SK-N-SH (cell line): ENCODE measurements around the gene LCA5L. TPM values are rescaled to one million over a fixed set of nuclear protein-coding genes. Genes with fewer than 3 reads are reported as not detected.

Experiments
- CTCF ChIA-PET: fragments of 300-600, 350-600 bp; formaldehyde crosslinking; extraction: SDS; loops from one replicate; lab custom pipeline; 2021; lab: Yijun Ruan, JAX
- POLR2A ChIA-PET: fragments of 350-600 bp; sonication (Branson Sonifier 250); formaldehyde crosslinking; extraction: SDS; loops from one replicate; lab custom pipeline; 2020; ENCODE audit warnings: antibody characterized with exemption, inconsistent platforms; lab: Yijun Ruan, JAX
- DNase-seq: peaks from one replicate; pipeline ENCODE4 v3.0.0; 2012
- H2AFZ ChIP-seq: fragments of 200-600 bp; sonication (generic); 2 replicates; pipeline ENCODE4 v1.8.1; 2016; ENCODE audit warnings: antibody characterized with exemption, mild to moderate bottlenecking, low read depth
- H3F3A ChIP-seq: fragments of 200-600 bp; sonication (generic); replicated peaks from 2 replicates; pipeline ENCODE3; 2016; ENCODE audit warnings: antibody characterized with exemption, mild to moderate bottlenecking; ENCODE audit not compliant: insufficient read depth
- H3K27ac ChIP-seq, 2 experiments: fragments of 200-500 bp in 1 of 2; fragments of 200-600 bp in 1 of 2; sonication (Bioruptor generic) in 1 of 2; sonication (generic), shearing (Covaris generic) in 1 of 2; 2 replicates each; pipeline versions ENCODE4 v1.5.1 to v1.6.1; 2014 to 2016; ENCODE audit warnings: low read depth in 2 of 2, inconsistent platforms in 1 of 2, low read length in 1 of 2, mild to moderate bottlenecking in 1 of 2, mixed read lengths in 1 of 2
- H3K27me3 ChIP-seq: fragments of 200-600 bp; sonication (generic), shearing (Covaris generic); 2 replicates; pipeline ENCODE4 v1.6.1; 2016; ENCODE audit warnings: mixed run types; ENCODE audit not compliant: insufficient read depth
- H3K36me3 ChIP-seq, 2 experiments: fragments of 200-500 bp in 1 of 2; fragments of 200-600 bp in 1 of 2; sonication (Bioruptor generic) in 1 of 2; sonication (generic) in 1 of 2; replicated peaks in 1 of 2; 2 replicates each; pipeline versions ENCODE3 to v1.5.1; 2014 to 2016; ENCODE audit warnings: low read length in 1 of 2, mild to moderate bottlenecking in 1 of 2; ENCODE audit not compliant: insufficient read depth in 2 of 2, control insufficient read depth in 1 of 2
- H3K4me1 ChIP-seq, 2 experiments: fragments of 200-500 bp in 1 of 2; fragments of 200-600 bp in 1 of 2; sonication (Bioruptor generic) in 1 of 2; sonication (generic), shearing (Covaris generic) in 1 of 2; 2 replicates each; pipeline versions ENCODE4 v1.5.1 to v1.6.1; 2014 to 2016; ENCODE audit warnings: low read depth in 1 of 2, low read length in 1 of 2, mixed run types in 1 of 2; ENCODE audit not compliant: insufficient read depth in 2 of 2, control insufficient read depth in 1 of 2
- H3K4me2 ChIP-seq: fragments of 200-600 bp; sonication (generic), shearing (Covaris generic); 2 replicates; pipeline ENCODE4 v1.6.1; 2017; ENCODE audit warnings: mixed run types
- H3K4me3 ChIP-seq, 2 experiments: fragments of 200-500 bp in 1 of 2; fragments of 200-600 bp in 1 of 2; sonication (Bioruptor generic) in 1 of 2; sonication (generic), shearing (Covaris generic) in 1 of 2; 2 replicates each; pipeline versions ENCODE4 v1.5.1 to v1.8.1; 2014 to 2016; ENCODE audit warnings: low read depth in 2 of 2, inconsistent platforms in 1 of 2, low read length in 1 of 2, mild to moderate bottlenecking in 1 of 2, mixed read lengths in 1 of 2, moderate library complexity in 1 of 2
- H3K79me2 ChIP-seq: fragments of 200-600 bp; sonication (generic); 2 replicates; pipeline ENCODE4 v1.8.1; 2017; ENCODE audit warnings: mild to moderate bottlenecking; ENCODE audit not compliant: insufficient read depth
- H3K9ac ChIP-seq: fragments of 200-600 bp; sonication (generic); 2 replicates; pipeline ENCODE4 v1.6.1; 2017; ENCODE audit warnings: mixed run types
- H3K9me2 ChIP-seq: fragments of 200-600 bp; sonication (generic); 2 replicates; pipeline ENCODE4 v1.6.1; 2017; ENCODE audit warnings: mixed run types
- H3K9me3 ChIP-seq: fragments of 200-600 bp; sonication (generic); 2 replicates; pipeline ENCODE4 v1.6.1; 2017; ENCODE audit warnings: mixed run types, mild to moderate bottlenecking, moderate library complexity
- H4K20me1 ChIP-seq: fragments of 200-600 bp; sonication (generic); 2 replicates; pipeline ENCODE4 v1.6.1; 2017; ENCODE audit warnings: mild to moderate bottlenecking, mixed run types; ENCODE audit not compliant: insufficient read depth
- CHD2 ChIP-seq: fragments of 150-350 bp; IDR thresholded peaks from 2 replicates; pipeline ENCODE4 v1.6.1; 2018; ENCODE audit warnings: low read length; ENCODE audit not compliant: partially characterized antibody
- EP300 ChIP-seq, 2 experiments: IDR thresholded peaks; 2 replicates each; pipeline versions ENCODE4 v1.4.0 to v1.6.1; 2012; ENCODE audit warnings: borderline replicate concordance in 1 of 2, low read depth in 1 of 2, low read length in 1 of 2
- FOSL2 ChIP-seq: IDR thresholded peaks from 2 replicates; pipeline ENCODE4 v1.4.0; 2012; ENCODE audit warnings: low read depth, mild to moderate bottlenecking, moderate library complexity, borderline replicate concordance
- MEF2A ChIP-seq: IDR thresholded peaks from 2 replicates; pipeline ENCODE4 v1.4.0; 2012; ENCODE audit warnings: low read depth, borderline replicate concordance
- MXI1 ChIP-seq: IDR thresholded peaks from 2 replicates; pipeline ENCODE4 v1.6.1; 2012; ENCODE audit warnings: mild to moderate bottlenecking, low read depth, low read length, improper control_type of control experiment
- NFIC ChIP-seq: IDR thresholded peaks from 2 replicates; pipeline ENCODE4 v1.4.0; 2012; ENCODE audit warnings: borderline replicate concordance
- PBX3 ChIP-seq: IDR thresholded peaks from 2 replicates; pipeline ENCODE4; 2012
- POLR2AphosphoS5 ChIP-seq: IDR thresholded peaks from 2 replicates; pipeline ENCODE4 v1.6.1; 2012; ENCODE audit warnings: low read depth, low read length
- RAD21 ChIP-seq: IDR thresholded peaks from 2 replicates; pipeline ENCODE4 v1.6.1; 2012; ENCODE audit warnings: mild to moderate bottlenecking, low read length
- RCOR1 ChIP-seq: fragments of 150-350 bp; IDR thresholded peaks from 2 replicates; pipeline ENCODE4 v1.6.1; 2017; ENCODE audit warnings: antibody characterized with exemption, low read length
- SMC3 ChIP-seq: IDR thresholded peaks from 2 replicates; pipeline ENCODE4 v1.6.1; 2012; ENCODE audit warnings: low read depth, low read length, improper control_type of control experiment
- USF2 ChIP-seq: fragments of 150-350 bp; IDR thresholded peaks from 2 replicates; pipeline ENCODE4 v1.6.1; 2017; ENCODE audit warnings: antibody characterized with exemption, low read length, low read depth, borderline replicate concordance
- YY1 ChIP-seq: IDR thresholded peaks from 2 replicates; pipeline ENCODE4 v1.4.0; 2012; ENCODE audit warnings: low read depth, mild to moderate bottlenecking
- WGBS: methylation state at CpG from one replicate; pipeline ENCODE4 v1.1.6; 2017; ENCODE audit warnings: low lambda C conversion rate; 5-methylcytosine and 5-hydroxymethylcytosine counted together
- polyA plus RNA-seq, 3 experiments: library from polyadenylated mRNA; depleted of rRNA; stranded (reverse); fragments of >200 nt; gene quantifications; 2 replicates each; pipeline ENCODE4 v1.2.3, GENCODE V29; 2012

The LCA5L gene
- polyA plus RNA-seq, 1 of the 3 experiments (the other 2 are of a cell fraction), result 0.74 TPM

GRCh38 chr21:39452207-39452969 is 6.8 kb upstream of the LCA5L start:
- Histone ChIP-seq H3K4me3 (no peak overlapping the region), H3K9me3 (no peaks in the 10 kb centered on the region), H3K9me2 (no peaks in the 10 kb centered on the region)
- TF ChIP-seq SMC3, result no peak
- no peak for TF ChIP-seq FOSL2
- TF ChIP-seq, all 33 proteins: peak for 0
- Histone ChIP-seq H3F3A (no peaks in the 10 kb centered on the region), H2AFZ (no peak overlapping the region), H4K20me1 (no peaks in the 10 kb centered on the region), H3K27ac (no peak overlapping the region), H3K4me1 (no peaks in the 10 kb centered on the region; a peak in 1 of 4 replicates), H3K4me2 (no peak overlapping the region), H3K36me3 (no peaks in the 10 kb centered on the region), H3K9ac (no peak overlapping the region), H3K27me3 (no peaks in the 10 kb centered on the region), H3K79me2 (no peaks in the 10 kb centered on the region)
- WGBS, result 69% methylated on average over 10 of the region's 10 CpGs
- DNase-seq, result no peak
- POLR2A ChIA-PET, result no interaction called here
- CTCF ChIA-PET, result interaction anchor here (1.1 to 2.8 kb wide), 2 partner anchors 11 to 112 kb away, joined by 3 to 13 read pairs; no protein-coding TSS in a partner anchor

- ChIA-PET POLR2A (no interaction called here), CTCF (interaction anchor here (2.8 kb wide), 1 partner anchor 10 kb away, joined by 13 read pairs; no protein-coding TSS in a partner anchor)
- Histone ChIP-seq H3K27me3 (no peaks in the 10 kb centered on the region), H3K36me3 (no peaks in the 10 kb centered on the region), H3K4me1 (no peaks in the 10 kb centered on the region; a peak in 2 of 4 replicates), H4K20me1 (no peaks in the 10 kb centered on the region), H3K9ac (no peak within 1 kb of the TSS), H2AFZ (no peak within 1 kb of the TSS), H3K4me3 (no peak within 1 kb of the TSS), H3K79me2 (no peaks in the 10 kb centered on the region), H3K9me3 (no peaks in the 10 kb centered on the region), H3K27ac (no peak within 1 kb of the TSS), H3K4me2 (no peak within 1 kb of the TSS), H3F3A (no peaks in the 10 kb centered on the region), H3K9me2 (no peaks in the 10 kb centered on the region)
- WGBS, result 76% methylated on average over 15 of the region's 15 CpGs
- TF ChIP-seq EP300 (IDR thresholded peaks at IDR 0.05; ENCODE audit: borderline replicate concordance in 1 of 2, low read depth in 1 of 2, low read length in 1 of 2) (no peak), PBX3 (no peak), RCOR1 (no peak), MXI1 (no peak), NFIC (no peak), YY1 (no peak), POLR2AphosphoS5 (no peak), MEF2A (no peak), USF2 (no peak), CHD2 (no peak), RAD21 (no peak)
- peak; percentile 18 for DNase-seq
Measured at GRCh38 chr21:39451332-39452206, 6.0 kb upstream of the LCA5L start, which contains the start of gene SH3BGR. SH3BGR (plus strand) TSS chr21:39451970; CDS start chr21:39452097, 127 bp downstream.
